Measurements from ENCODE around the gene CTTN.

CTTN gene

DNA sequence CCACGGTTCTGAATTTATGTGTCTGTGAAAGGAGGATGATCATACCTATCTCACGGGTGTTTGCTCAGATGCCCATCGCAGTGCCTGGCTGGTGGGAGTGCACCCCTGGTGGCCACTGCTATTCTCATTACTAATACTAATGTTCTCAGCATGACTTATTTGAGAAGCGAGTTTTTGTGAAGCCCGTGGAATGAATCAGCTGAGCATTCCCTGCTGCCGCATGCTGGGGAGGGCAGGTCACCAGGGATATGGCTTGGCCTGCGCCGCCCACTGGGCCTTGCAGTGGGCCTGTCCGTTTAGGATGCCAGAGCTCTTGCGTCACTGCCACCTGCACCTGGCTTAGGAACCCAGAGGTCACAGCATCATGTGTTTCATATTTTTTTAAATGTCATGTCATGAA, 16.9 kb downstream of the CTTN start:
- no peak for DNase-seq (ENCODE audit: extremely low read depth, insufficient read length)
- Histone ChIP-seq H3K36me3 (ENCODE audit: control insufficient read depth, insufficient read depth, low read length) (no peaks in the 10 kb centered on the region), H3K4me3 (replicated peaks; ENCODE audit: low read depth, low read length) (no peak overlapping the region), H3K27me3 (replicated peaks; ENCODE audit: control insufficient read depth, insufficient read depth, low read length) (no peaks in the 10 kb centered on the region)
- TF ChIP-seq CTCF (IDR thresholded peaks at IDR 0.05; ENCODE audit: insufficient read depth, low read length, poor library complexity, severe bottlenecking): peak; percentile 24

DNA sequence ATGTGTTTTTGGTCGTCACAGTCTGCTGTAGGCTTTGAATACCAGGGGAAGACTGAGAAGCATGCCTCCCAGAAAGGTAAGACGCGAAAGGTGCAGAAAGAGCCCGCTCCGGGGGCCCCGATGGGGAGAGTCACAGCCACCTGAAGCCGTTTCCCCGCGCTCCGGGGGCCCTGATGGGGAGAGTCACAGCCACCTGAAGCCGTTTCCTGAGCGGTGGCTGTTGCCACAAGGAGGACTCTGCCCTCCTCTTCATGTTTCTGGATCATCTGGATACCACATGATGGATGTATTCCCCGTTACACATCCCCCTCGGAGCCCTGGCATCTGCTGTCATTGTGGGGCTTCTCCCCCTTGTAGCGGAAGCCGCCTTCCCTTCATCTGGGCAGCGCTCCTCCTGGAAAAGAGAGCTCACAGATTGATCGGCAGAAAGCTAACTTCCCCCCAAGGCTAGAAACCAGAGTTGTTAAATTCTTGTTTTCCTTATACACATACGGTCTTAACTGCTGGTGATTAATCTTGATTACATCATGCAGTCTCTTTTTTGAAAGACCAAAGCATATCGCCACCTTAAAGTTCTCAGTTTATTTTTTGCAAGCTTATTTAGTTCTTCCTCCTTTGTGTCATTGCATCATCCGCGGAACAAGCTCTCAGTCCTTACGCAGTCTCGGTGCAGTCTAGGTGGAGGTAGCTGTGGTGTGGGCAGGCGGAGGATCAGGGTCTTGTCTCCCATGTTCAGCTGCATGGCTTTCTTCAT, 17.5 kb downstream of the CTTN start:
- Histone ChIP-seq H3K36me3 (ENCODE audit: control insufficient read depth, insufficient read depth, low read length) (no peaks in the 10 kb centered on the region), H3K4me3 (replicated peaks; ENCODE audit: low read depth, low read length) (no peak overlapping the region), H3K27me3 (replicated peaks; ENCODE audit: control insufficient read depth, insufficient read depth, low read length) (no peaks in the 10 kb centered on the region)
- no peak for DNase-seq (ENCODE audit: extremely low read depth, insufficient read length)
- no peak for TF ChIP-seq CTCF (IDR thresholded peaks at IDR 0.05; ENCODE audit: insufficient read depth, low read length, poor library complexity, severe bottlenecking)

GRCh38 chr11:70416881-70417280, 18.6 kb downstream of the CTTN start:
- H3K4me3 ChIP-seq (replicated peaks; ENCODE audit: low read depth, low read length): no peak overlapping the region
- no peak for TF ChIP-seq CTCF (IDR thresholded peaks at IDR 0.05; ENCODE audit: insufficient read depth, low read length, poor library complexity, severe bottlenecking)
- no peaks in the 10 kb centered on the region for H3K36me3 ChIP-seq (ENCODE audit: control insufficient read depth, insufficient read depth, low read length)
- DNase-seq (ENCODE audit: extremely low read depth, insufficient read length): no peak
- no peaks in the 10 kb centered on the region for H3K27me3 ChIP-seq (replicated peaks; ENCODE audit: control insufficient read depth, insufficient read depth, low read length)

DNA sequence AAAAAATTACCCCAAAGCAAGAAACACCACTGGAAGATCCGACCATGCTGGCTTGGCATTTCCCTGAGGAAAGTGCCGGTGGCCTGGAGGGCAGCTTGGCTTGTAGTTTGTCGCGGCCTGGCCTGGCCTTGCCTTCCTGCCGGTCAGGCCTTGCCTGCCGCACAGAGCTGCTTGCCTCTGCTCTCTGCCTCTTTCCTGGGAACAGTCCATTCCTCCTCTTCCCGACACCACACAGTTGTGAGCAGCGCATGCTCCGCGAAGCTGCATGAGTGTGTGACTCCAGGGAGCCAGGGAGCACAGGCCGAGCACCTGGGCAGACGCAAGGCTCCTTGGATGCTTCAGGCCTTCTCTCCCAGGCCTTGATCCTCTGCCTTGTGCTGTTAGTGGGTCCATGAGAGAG, 19.8 kb downstream of the CTTN start:
- no peak for DNase-seq (ENCODE audit: extremely low read depth, insufficient read length)
- Histone ChIP-seq H3K36me3 (ENCODE audit: control insufficient read depth, insufficient read depth, low read length) (no peaks in the 10 kb centered on the region), H3K27me3 (replicated peaks; ENCODE audit: control insufficient read depth, insufficient read depth, low read length) (no peaks in the 10 kb centered on the region), H3K4me3 (replicated peaks; ENCODE audit: low read depth, low read length) (no peak overlapping the region)
- TF ChIP-seq CTCF (IDR thresholded peaks at IDR 0.05; ENCODE audit: insufficient read depth, low read length, poor library complexity, severe bottlenecking): no peak

- no peak for TF ChIP-seq CTCF (IDR thresholded peaks at IDR 0.05; ENCODE audit: insufficient read depth, low read length, poor library complexity, severe bottlenecking)
- no peak for DNase-seq (ENCODE audit: extremely low read depth, insufficient read length)
- no peaks in the 10 kb centered on the region for H3K27me3 ChIP-seq (replicated peaks; ENCODE audit: control insufficient read depth, insufficient read depth, low read length)
- no peaks in the 10 kb centered on the region for H3K36me3 ChIP-seq (ENCODE audit: control insufficient read depth, insufficient read depth, low read length)
- H3K4me3 ChIP-seq (replicated peaks; ENCODE audit: low read depth, low read length): no peak overlapping the region
These were observed 21.1 kb downstream of the CTTN start for GRCh38 chr11:70419307-70420007.

All from GM06990 (cell line).